Esophagus muscularis mucosa (tissue), 3 donors: ENCODE results near the gene NPFF.

ENCODE experiments used
- POLR2A ChIP-seq: fragments of 450-650 bp; IDR thresholded peaks from one replicate; pipeline ENCODE4 v1.6.1; 2017; ENCODE audit warnings: antibody characterized with exemption, moderate library complexity, mild to moderate bottlenecking, low read depth
- POLR2AphosphoS5 ChIP-seq, 2 donors: sonication (generic); formaldehyde crosslinking; IDR thresholded peaks; one replicate each; pipeline ENCODE4 v1.6.1; 2017; ENCODE audit warnings: antibody characterized with exemption in 2 of 2
- TF ChIP-seq, protein P1 (sequence below), 3 experiments: fragments of 200-600 bp in 2 of 3; fragments of 450-650 bp in 1 of 3; sonication (generic) in 2 of 3; IDR thresholded peaks; one replicate each; pipeline ENCODE4 v1.5.1; 2017 to 2019; ENCODE audit warnings: antibody characterized with exemption in 3 of 3, mild to moderate bottlenecking in 2 of 3, moderate library complexity in 1 of 3

DNA sequence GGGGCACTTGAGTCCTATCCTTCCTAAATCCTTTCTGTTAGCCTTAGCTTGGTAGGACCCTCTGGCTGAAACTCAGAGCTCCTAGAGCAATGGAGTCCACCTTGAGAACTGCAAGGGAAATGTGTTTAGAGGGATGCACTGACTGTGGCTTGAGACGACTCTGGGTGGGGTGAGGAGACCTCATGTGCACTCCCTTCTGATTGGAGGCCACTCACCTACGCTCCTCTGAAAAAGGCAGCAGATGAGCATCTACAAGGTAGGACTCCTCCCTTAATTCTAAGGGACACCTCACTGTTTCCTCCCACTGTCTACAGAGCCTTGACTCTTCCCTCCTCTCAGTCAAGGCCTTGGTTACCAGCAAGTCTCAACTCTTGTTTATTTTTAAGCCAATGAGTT, 9.1 kb downstream of the NPFF start:
- TF ChIP-seq, protein P1, sequence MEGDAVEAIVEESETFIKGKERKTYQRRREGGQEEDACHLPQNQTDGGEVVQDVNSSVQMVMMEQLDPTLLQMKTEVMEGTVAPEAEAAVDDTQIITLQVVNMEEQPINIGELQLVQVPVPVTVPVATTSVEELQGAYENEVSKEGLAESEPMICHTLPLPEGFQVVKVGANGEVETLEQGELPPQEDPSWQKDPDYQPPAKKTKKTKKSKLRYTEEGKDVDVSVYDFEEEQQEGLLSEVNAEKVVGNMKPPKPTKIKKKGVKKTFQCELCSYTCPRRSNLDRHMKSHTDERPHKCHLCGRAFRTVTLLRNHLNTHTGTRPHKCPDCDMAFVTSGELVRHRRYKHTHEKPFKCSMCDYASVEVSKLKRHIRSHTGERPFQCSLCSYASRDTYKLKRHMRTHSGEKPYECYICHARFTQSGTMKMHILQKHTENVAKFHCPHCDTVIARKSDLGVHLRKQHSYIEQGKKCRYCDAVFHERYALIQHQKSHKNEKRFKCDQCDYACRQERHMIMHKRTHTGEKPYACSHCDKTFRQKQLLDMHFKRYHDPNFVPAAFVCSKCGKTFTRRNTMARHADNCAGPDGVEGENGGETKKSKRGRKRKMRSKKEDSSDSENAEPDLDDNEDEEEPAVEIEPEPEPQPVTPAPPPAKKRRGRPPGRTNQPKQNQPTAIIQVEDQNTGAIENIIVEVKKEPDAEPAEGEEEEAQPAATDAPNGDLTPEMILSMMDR (IDR thresholded peaks at IDR 0.05): no peak
- TF ChIP-seq POLR2A (no peak), POLR2AphosphoS5 (IDR thresholded peaks at IDR 0.05) (no peak)
